NCI-H128 (cell line): Measurements from ENCODE around the gene ARIH2.

Experiments
- DNase-seq: peaks from one replicate; lab custom pipeline; 2025; ENCODE audit not compliant: unreplicated experiment; lab: John Stamatoyannopoulos, UW

Gene ARIH2

GRCh38 chr3:48970586-48970985 lies 51.9 kb downstream of the ARIH2 start:
- no peak for DNase-seq

- no peak for DNase-seq
Observed at GRCh38 chr3:48974076-48974864, 55.6 kb downstream of the ARIH2 start.

- DNase-seq, result no peak
Observed at GRCh38 chr3:48979451-48979850, 60.8 kb downstream of the ARIH2 start.

GRCh38 chr3:48980295-48980694 lies 61.7 kb downstream of the ARIH2 start:
- no peak for DNase-seq

- DNase-seq, result no peak
Observed at GRCh38 chr3:48982016-48982415, 63.4 kb downstream of the ARIH2 start.

GRCh38 chr3:48982686-48983085 lies 64.0 kb downstream of the ARIH2 start:
- no peak for DNase-seq

GRCh38 chr3:48983096-48983495 lies 64.5 kb downstream of the ARIH2 start:
- no peak for DNase-seq

GRCh38 chr3:48984663-48985062 lies 66.0 kb downstream of the ARIH2 start:
- no peak for DNase-seq

GRCh38 chr3:48985831-48986376 lies 67.3 kb downstream of the ARIH2 start:
- DNase-seq, result no peak

- DNase-seq, result no peak
Observed at GRCh38 chr3:48989126-48989795, 70.6 kb downstream of the ARIH2 start.

GRCh38 chr3:48989796-48990635 lies 71.4 kb downstream of the ARIH2 start, which contains the start of gene P4HTM:
Gene P4HTM (plus strand): TSS chr3:48990241. CDS start chr3:48990257, 16 bp downstream.
- peak; percentile 19 for DNase-seq

GRCh38 chr3:48990636-48991469 lies 72.2 kb downstream of the ARIH2 start:
- DNase-seq, result no peak

- DNase-seq, result no peak
Observed at GRCh38 chr3:48991851-48992545, 73.4 kb downstream of the ARIH2 start.

GRCh38 chr3:48993834-48994233 lies 75.2 kb downstream of the ARIH2 start:
- DNase-seq, result no peak

GRCh38 chr3:48996640-48997039 lies 78.0 kb downstream of the ARIH2 start:
- no peak for DNase-seq

GRCh38 chr3:48997102-48997635 lies 78.5 kb downstream of the ARIH2 start:
- DNase-seq, result no peak

- DNase-seq, result peak; percentile 78
Observed at GRCh38 chr3:48997714-48998637, 79.3 kb downstream of the ARIH2 start.

GRCh38 chr3:48999085-48999858 lies 80.6 kb downstream of the ARIH2 start:
- DNase-seq, result no peak
